Activated CD8-positive, alpha-beta T cell treated with anti-CD3 and anti-CD28 coated beads, Interleukin-2, amount 10 ng/mL, durations not matched to agents 7 days and 5 days (primary cell): ENCODE measurements around the gene FUT2. TPM values are rescaled to one million over a fixed set of nuclear protein-coding genes. Genes with fewer than 3 reads are reported as not detected.
A peak's percentile ranks its signal among the peaks of the same experiment; 100 is the strongest.
"Not testable (repeated sequence)": the region's sequence is repeated elsewhere in the genome, so short reads cannot be mapped to it uniquely, and the experiment has no call there.

ENCODE experiments used
- ATAC-seq: fragments of 150-1000 bp; cut with Tn5 transposase; one replicate; pipeline ENCODE4 v1.10.0; 2021; ENCODE audit warnings: moderate library complexity
- CTCF ChIA-PET: fragments of 350-600 bp; sonication (Branson Sonifier 250); formaldehyde crosslinking; loops from one replicate; lab custom pipeline; 2021; ENCODE audit warnings: antibody characterized with exemption; lab: Charles Lee
- POLR2A ChIA-PET: fragments of 350-600 bp; sonication (Branson Sonifier 250); formaldehyde crosslinking; loops from one replicate; lab custom pipeline; 2021; ENCODE audit warnings: antibody characterized with exemption; lab: Charles Lee
- DNase-seq: peaks from one replicate; pipeline ENCODE4 v3.0.0-alpha.2; 2020
- H3K27ac Mint-ChIP-seq: one replicate; pipeline ENCODE4 v1.8.0; 2021; ENCODE audit warnings: mild to moderate bottlenecking, mixed read lengths
- H3K27me3 Mint-ChIP-seq: one replicate; pipeline ENCODE4 v1.8.0; 2021; ENCODE audit warnings: low read depth, mixed read lengths
- H3K36me3 Mint-ChIP-seq: one replicate; pipeline ENCODE4 v1.8.0; 2021; ENCODE audit warnings: low read depth, mixed read lengths
- H3K4me1 Mint-ChIP-seq: one replicate; pipeline ENCODE4 v1.8.0; 2021; ENCODE audit warnings: low read depth, mixed read lengths
- H3K4me3 Mint-ChIP-seq: one replicate; pipeline ENCODE4 v1.8.0; 2021; ENCODE audit warnings: mild to moderate bottlenecking, mixed read lengths
- H3K9me3 Mint-ChIP-seq: one replicate; pipeline ENCODE4 v1.8.0; 2022; ENCODE audit warnings: mixed read lengths; ENCODE audit not compliant: insufficient read depth
- total RNA-seq, 2 experiments: library from RNA; stranded (reverse); gene quantifications; one replicate each; pipeline ENCODE4 v1.2.3, GENCODE V29; 2021

The FUT2 gene
- total RNA-seq, 2 experiments from 2014 or later: not detected

- H3K9me3 Mint-ChIP-seq: no peaks in the 10 kb centered on the region
Observed at GRCh38 chr19:48685583-48685982, 10.2 kb upstream of the FUT2 start.

GRCh38 chr19:48686088-48686487 lies 9.7 kb upstream of the FUT2 start:
- DNase-seq (no peak), ATAC-seq (no peak)
- ChIA-PET POLR2A (no interaction called here), CTCF (no interaction called here)
- no peaks in the 10 kb centered on the region for H3K36me3 Mint-ChIP-seq
- H3K27me3 Mint-ChIP-seq: no peaks in the 10 kb centered on the region
- H3K4me1 Mint-ChIP-seq: peaks cover 1% of the 10 kb centered on the region
- H3K27ac Mint-ChIP-seq: no peak overlapping the region
- no peak overlapping the region for H3K4me3 Mint-ChIP-seq
- no peaks in the 10 kb centered on the region for H3K9me3 Mint-ChIP-seq

More at GRCh38 chr19:48685583-48685982, 10.2 kb upstream of the FUT2 start:
- CTCF ChIA-PET: no interaction called here
- Mint-ChIP-seq H3K27me3 (no peaks in the 10 kb centered on the region), H3K36me3 (no peaks in the 10 kb centered on the region), H3K4me3 (no peak overlapping the region), H3K27ac (no peak overlapping the region), H3K4me1 (peaks cover 2% of the 10 kb centered on the region)
- POLR2A ChIA-PET: no interaction called here
- ATAC-seq: no peak
- DNase-seq: no peak

GRCh38 chr19:48686637-48687036 lies 9.1 kb upstream of the FUT2 start:
- CTCF ChIA-PET: interaction anchor here (1.6 kb wide), 1 partner anchor 41 kb away, joined by 4 read pairs; the partner anchor contains the start of gene CA11
- H3K9me3 Mint-ChIP-seq, H3K27me3 Mint-ChIP-seq, POLR2A ChIA-PET, DNase-seq, H3K4me3 Mint-ChIP-seq, ATAC-seq, H3K4me1 Mint-ChIP-seq, H3K27ac Mint-ChIP-seq, H3K36me3 Mint-ChIP-seq: not testable (repeated sequence)

- ATAC-seq: no peak
- Mint-ChIP-seq H3K9me3 (no peaks in the 10 kb centered on the region), H3K4me3 (no peak overlapping the region), H3K27me3 (no peaks in the 10 kb centered on the region), H3K36me3 (no peaks in the 10 kb centered on the region), H3K27ac (no peak overlapping the region), H3K4me1 (no peaks in the 10 kb centered on the region)
- DNase-seq: no peak
- POLR2A ChIA-PET: no interaction called here
- CTCF ChIA-PET: interaction anchor here (1.3 to 1.6 kb wide), 2 partner anchors 42 to 100 kb away, joined by 4 to 5 read pairs; partner anchors contain the start of gene CA11
Observed at GRCh38 chr19:48687776-48688175, 8.0 kb upstream of the FUT2 start.

GRCh38 chr19:48689449-48689848 lies 6.3 kb upstream of the FUT2 start:
- ATAC-seq (no peak), DNase-seq (no peak)
- Mint-ChIP-seq H3K36me3 (no peaks in the 10 kb centered on the region), H3K4me3 (no peak overlapping the region), H3K4me1 (no peaks in the 10 kb centered on the region), H3K27me3 (no peaks in the 10 kb centered on the region), H3K27ac (no peak overlapping the region), H3K9me3 (no peaks in the 10 kb centered on the region)
- ChIA-PET CTCF (no interaction called here), POLR2A (interaction anchor here (0.6 kb wide), 1 partner anchor 439 kb away, joined by 3 read pairs; no protein-coding TSS in a partner anchor)

- peaks cover 14% of the 10 kb centered on the region for H3K27me3 Mint-ChIP-seq
- H3K9me3 Mint-ChIP-seq, CTCF ChIA-PET, POLR2A ChIA-PET, DNase-seq, H3K36me3 Mint-ChIP-seq, H3K4me1 Mint-ChIP-seq, H3K27ac Mint-ChIP-seq, H3K4me3 Mint-ChIP-seq, ATAC-seq: not testable (repeated sequence)
Observed at GRCh38 chr19:48693629-48694028, 2.1 kb upstream of the FUT2 start.

GRCh38 chr19:48696353-48697010 lies 711 bp downstream of the FUT2 start:
- Mint-ChIP-seq H3K4me1 (peaks cover 5% of the 10 kb centered on the region), H3K36me3 (no peaks in the 10 kb centered on the region), H3K4me3 (no peak overlapping the region), H3K27me3 (peaks cover 14% of the 10 kb centered on the region), H3K9me3 (no peaks in the 10 kb centered on the region), H3K27ac (no peak overlapping the region)
- ChIA-PET POLR2A (no interaction called here), CTCF (interaction anchor here (1.2 kb wide), 1 partner anchor 21 kb away, joined by 5 read pairs; no protein-coding TSS in a partner anchor)
- no peak for DNase-seq
- peak; percentile 49 for ATAC-seq

- ATAC-seq (no peak), DNase-seq (no peak)
- Mint-ChIP-seq H3K4me1 (peaks cover 5% of the 10 kb centered on the region), H3K36me3 (no peaks in the 10 kb centered on the region), H3K27ac (no peak overlapping the region), H3K4me3 (no peak overlapping the region), H3K9me3 (no peaks in the 10 kb centered on the region), H3K27me3 (peaks cover 14% of the 10 kb centered on the region)
- ChIA-PET CTCF (interaction anchor here (1.0 to 1.1 kb wide), 2 partner anchors 15 to 23 kb away, joined by 3 read pairs; no protein-coding TSS in a partner anchor), POLR2A (no interaction called here)
Observed at GRCh38 chr19:48698046-48698445, 2.3 kb downstream of the FUT2 start.

- ChIA-PET POLR2A (no interaction called here), CTCF (no interaction called here)
- Mint-ChIP-seq H3K4me1 (no peaks in the 10 kb centered on the region), H3K27ac (no peak overlapping the region), H3K36me3 (peaks cover 4% of the 10 kb centered on the region), H3K9me3 (no peaks in the 10 kb centered on the region), H3K27me3 (no peaks in the 10 kb centered on the region), H3K4me3 (no peak overlapping the region)
- no peak for DNase-seq
- ATAC-seq: no peak
Observed at GRCh38 chr19:48702701-48703100, 6.9 kb downstream of the FUT2 start.

- Mint-ChIP-seq H3K4me1 (no peaks in the 10 kb centered on the region), H3K36me3 (peaks cover 4% of the 10 kb centered on the region), H3K9me3 (no peaks in the 10 kb centered on the region), H3K4me3 (no peak overlapping the region), H3K27me3 (no peaks in the 10 kb centered on the region), H3K27ac (no peak overlapping the region)
- ChIA-PET CTCF (no interaction called here), POLR2A (no interaction called here)
- DNase-seq: no peak
- ATAC-seq: no peak
Observed at GRCh38 chr19:48703316-48703715, 7.5 kb downstream of the FUT2 start.

GRCh38 chr19:48705431-48705830 lies 9.7 kb downstream of the FUT2 start:
- Mint-ChIP-seq H3K9me3 (no peaks in the 10 kb centered on the region), H3K4me1 (no peaks in the 10 kb centered on the region), H3K27me3 (no peaks in the 10 kb centered on the region), H3K36me3 (peaks cover 4% of the 10 kb centered on the region), H3K27ac (no peak overlapping the region), H3K4me3 (no peak overlapping the region)
- DNase-seq (no peak), ATAC-seq (no peak)
- ChIA-PET POLR2A (no interaction called here), CTCF (no interaction called here)

- H3K27ac Mint-ChIP-seq: no peak overlapping the region
- no peaks in the 10 kb centered on the region for H3K27me3 Mint-ChIP-seq
Observed at GRCh38 chr19:48708471-48708870, 12.7 kb downstream of the FUT2 start.

More at GRCh38 chr19:48708471-48708870, 12.7 kb downstream of the FUT2 start:
- ATAC-seq: no peak
- no peak overlapping the region for H3K4me3 Mint-ChIP-seq
- no peak for DNase-seq
- H3K36me3 Mint-ChIP-seq: peaks cover 7% of the 10 kb centered on the region
- H3K9me3 Mint-ChIP-seq: no peaks in the 10 kb centered on the region
- peaks cover 6% of the 10 kb centered on the region for H3K4me1 Mint-ChIP-seq
- POLR2A ChIA-PET: no interaction called here
- CTCF ChIA-PET: no interaction called here
